GM19468 (cell line): ENCODE results near the gene ZCRB1.

ENCODE experiments used
- ATAC-seq: cut with Tn5 transposase; IDR thresholded peaks from one replicate; pipeline ENCODE4 v1.9.1; 2021; ENCODE audit warnings: mild to moderate bottlenecking, moderate library complexity, moderate number of reproducible peaks; ENCODE audit not compliant: unreplicated experiment; ENCODE audit errors: extremely low read depth

The ZCRB1 gene

DNA sequence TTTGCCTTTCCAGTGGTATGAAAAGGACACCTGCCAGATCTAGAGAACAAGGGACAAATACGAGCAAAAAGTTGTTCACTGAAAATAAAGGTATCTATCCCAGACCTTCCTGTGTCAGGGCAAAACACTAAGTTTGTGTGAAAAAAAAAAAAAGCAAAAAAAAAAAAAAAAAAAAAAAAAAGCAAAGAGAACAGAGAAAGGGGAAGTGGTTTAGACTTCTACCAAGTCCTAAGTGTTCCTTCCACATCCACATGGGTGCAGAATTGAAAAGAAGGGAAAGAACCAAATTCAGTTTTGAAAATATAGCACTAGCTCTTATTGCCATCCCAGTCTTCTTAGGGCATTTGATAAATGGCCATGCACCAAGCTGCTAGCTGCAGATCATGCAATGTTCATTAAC, 41.7 kb downstream of the ZCRB1 start:
- no peak for ATAC-seq

DNA sequence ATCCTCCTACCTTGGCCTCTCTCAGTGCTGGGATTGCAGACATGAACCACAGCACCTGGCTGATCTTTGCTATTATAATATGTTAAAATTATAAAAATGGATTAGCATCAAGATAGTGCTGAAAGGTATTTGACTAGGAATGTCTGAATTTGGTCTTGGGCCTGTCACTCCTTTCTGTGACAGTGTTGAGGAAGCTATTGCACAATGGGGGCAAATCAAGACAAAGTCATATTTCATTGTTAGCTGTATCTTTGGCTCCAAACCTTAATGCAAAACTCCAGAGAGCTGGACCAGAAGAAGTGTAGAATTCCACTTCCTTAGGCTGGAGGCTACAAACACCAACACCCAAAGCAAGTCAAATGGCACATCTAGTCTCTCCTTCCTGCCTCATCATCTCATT, 42.2 kb downstream of the ZCRB1 start:
- no peak for ATAC-seq

- no peak for ATAC-seq
These were observed 43.6 kb downstream of the ZCRB1 start for GRCh38 chr12:42282294-42282693.

GRCh38 chr12:42281844-42282243, 44.0 kb downstream of the ZCRB1 start:
- ATAC-seq, result no peak

GRCh38 chr12:42281278-42281677, 44.6 kb downstream of the ZCRB1 start:
- ATAC-seq, result no peak

- ATAC-seq, result no peak
These were observed 47.8 kb downstream of the ZCRB1 start for GRCh38 chr12:42278128-42278510.

- no peak for ATAC-seq
These were observed 48.3 kb downstream of the ZCRB1 start for GRCh38 chr12:42277396-42278127.

DNA sequence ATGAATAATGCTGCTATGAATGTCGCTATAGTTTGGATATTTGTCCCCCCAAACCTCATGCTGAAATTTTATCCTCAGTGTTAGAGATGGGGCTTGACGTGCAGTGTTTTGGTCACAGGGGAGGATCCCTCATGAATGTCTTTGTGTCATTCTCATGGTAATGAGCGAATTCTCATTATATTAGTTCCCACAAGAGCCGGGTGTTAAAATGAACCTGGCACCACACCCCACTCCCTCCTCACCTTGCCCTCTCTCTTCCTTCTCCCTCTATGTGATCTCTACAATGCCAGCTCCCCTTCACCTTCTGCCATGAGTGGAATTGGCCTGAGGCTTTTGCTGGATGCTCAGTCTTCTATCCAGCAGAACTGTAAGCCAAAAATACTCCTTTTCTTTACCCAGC, 50.4 kb downstream of the ZCRB1 start:
- no peak for ATAC-seq

DNA sequence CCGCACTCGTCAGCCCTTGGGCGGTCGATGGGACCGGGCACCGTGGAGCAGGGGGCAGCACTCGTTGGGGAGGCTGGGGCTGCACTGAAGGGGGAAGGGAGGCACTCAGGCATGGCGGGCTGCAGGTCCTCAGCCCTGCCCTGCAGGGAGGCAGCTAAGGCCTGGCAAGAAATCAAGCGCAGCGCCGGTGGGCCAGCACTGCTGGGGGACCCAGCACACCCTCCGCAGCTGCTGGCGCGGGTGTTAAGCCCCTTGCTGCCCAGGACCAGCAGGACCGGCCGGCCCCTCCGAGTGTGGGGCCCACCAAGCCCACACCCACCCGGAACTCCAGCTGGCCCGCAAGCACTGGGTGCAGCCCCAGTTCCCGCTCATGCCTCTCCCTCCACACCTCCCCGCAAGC, 52.2 kb downstream of the ZCRB1 start:
- ATAC-seq, result no peak

DNA sequence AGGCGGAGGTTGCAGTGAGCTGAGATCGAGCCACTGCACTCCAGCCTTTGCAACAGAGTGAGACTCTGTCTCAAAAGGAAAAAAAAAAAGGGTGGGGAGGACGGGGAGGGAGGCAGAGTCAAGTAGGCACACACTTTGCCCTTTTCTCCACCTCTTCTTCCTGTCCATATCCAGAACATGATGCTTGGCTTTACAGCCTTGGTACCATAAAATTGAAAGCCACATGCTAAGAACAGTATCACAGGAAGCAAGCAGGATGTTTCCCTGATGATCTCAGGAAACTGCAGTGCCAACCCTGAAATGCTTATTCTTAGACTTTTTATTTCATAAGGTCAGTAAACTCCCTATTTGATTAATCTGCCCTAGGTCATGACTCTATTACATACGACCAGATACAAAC, 55.3 kb downstream of the ZCRB1 start:
- ATAC-seq, result no peak

GRCh38 chr12:42267413-42268190, 58.3 kb downstream of the ZCRB1 start:
- ATAC-seq, result no peak

- no peak for ATAC-seq
These were observed 59.2 kb downstream of the ZCRB1 start for GRCh38 chr12:42266579-42267230.

DNA sequence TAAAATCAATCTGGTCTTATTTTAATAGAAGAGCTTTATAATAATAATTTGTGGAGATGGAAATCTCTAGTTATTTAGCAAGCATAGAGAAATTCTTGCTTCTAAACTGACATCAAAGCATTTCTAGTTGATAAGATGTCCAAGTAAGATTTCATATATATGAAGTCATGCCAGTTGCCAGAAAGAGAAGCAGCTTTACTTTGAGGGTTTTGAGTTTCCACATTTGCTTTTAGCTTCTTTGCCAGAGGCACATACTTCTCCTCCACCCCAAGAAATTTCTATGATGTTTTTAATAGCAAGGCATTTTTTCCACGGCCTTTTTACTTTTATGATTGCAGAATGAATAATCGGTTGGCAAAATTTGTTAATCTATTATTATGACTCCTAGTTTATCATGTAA, 63.6 kb downstream of the ZCRB1 start:
- no peak for ATAC-seq
